Ovary (tissue), 3 donors: ENCODE results near the gene BCAR3.

Experiments
- CTCF ChIP-seq, 3 donors: fragments of 450-650 bp in 2 of 3; fragments of 200-600 bp in 1 of 3; IDR thresholded peaks; one replicate each; pipeline versions ENCODE4 v1.5.1 to v1.8.0; 2016 to 2022; ENCODE audit warnings: antibody characterized with exemption in 3 of 3, mild to moderate bottlenecking in 1 of 3
- EP300 ChIP-seq: sonication (generic); formaldehyde crosslinking; IDR thresholded peaks from one replicate; pipeline ENCODE4 v1.6.1; 2017; ENCODE audit warnings: antibody characterized with exemption
- donor health status: DM: no; HTN: no; CAD: no.

DNA sequence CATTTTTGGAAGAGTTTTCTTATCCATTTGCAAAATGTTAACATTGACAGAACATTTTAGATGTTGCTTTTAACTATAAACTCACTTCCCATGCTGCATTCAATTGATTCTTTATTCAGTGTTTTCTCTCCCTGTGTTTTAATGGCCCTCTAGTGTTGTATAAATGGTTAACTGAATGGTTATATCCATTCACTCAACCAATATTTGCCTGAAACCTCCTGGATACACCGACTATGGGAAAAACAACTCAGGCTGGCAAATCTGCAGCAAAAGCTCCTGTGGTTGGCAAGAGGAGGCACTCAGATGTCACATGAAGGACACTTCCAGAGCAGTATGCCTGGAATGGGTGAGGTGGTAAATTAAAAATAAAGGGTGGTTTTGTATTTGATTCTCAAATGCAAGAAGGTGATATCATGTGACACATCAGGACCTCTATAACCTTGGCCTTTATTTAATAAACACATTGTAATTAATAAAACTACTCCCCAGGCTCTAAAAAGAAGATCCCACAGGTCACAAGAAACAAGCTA is 107.6 kb downstream of the BCAR3 start:
- TF ChIP-seq EP300 (no peak), CTCF (IDR thresholded peaks at IDR 0.05) (no peak)
